ENCODE data around the gene MRGPRD.

- TF ChIP-seq POLR2A (IDR thresholded peaks at IDR 0.05): no peak
- TF ChIP-seq CTCF (IDR thresholded peaks at IDR 0.05): no peak
These were observed 18.1 kb downstream of the MRGPRD start for GRCh38 chr11:68962527-68963250.
